GM12878 (cell line): ENCODE measurements around the gene ITGA11.

ENCODE experiments used
- CEBPB ChIP-seq, 2 experiments: fragments of 150-350 bp in 1 of 2; IDR thresholded peaks; 2 replicates each; pipeline ENCODE4 v1.6.1; 2012 to 2014; ENCODE audit warnings: low read depth in 2 of 2, low read length in 2 of 2, borderline replicate concordance in 1 of 2, inconsistent platforms in 1 of 2
- CTCF ChIP-seq, 3 experiments: IDR thresholded peaks in 2 of 3; conservative IDR thresholded peaks in 1 of 3; 2 replicates each; pipeline ENCODE4 v1.5.1; 2011; ENCODE audit warnings: low read depth in 3 of 3, low read length in 3 of 3, mild to moderate bottlenecking in 3 of 3, control low read depth in 2 of 3, moderate library complexity in 2 of 3, inconsistent platforms in 1 of 3, mixed read lengths in 1 of 3; ENCODE audit not compliant: control insufficient read depth in 2 of 3, insufficient read depth in 1 of 3; ENCODE audit errors: extremely low read depth in 1 of 3
- JUNB ChIP-seq: IDR thresholded peaks from 2 replicates; pipeline ENCODE4 v1.6.1; 2016; ENCODE audit warnings: antibody characterized with exemption, mild to moderate bottlenecking
- JUND ChIP-seq: IDR thresholded peaks from 2 replicates; pipeline ENCODE4 v1.6.1; 2012; ENCODE audit warnings: low read depth, mild to moderate bottlenecking, low read length, improper control_type of control experiment, moderate library complexity
- KAT2A ChIP-seq: conservative IDR thresholded peaks from 2 replicates; pipeline ENCODE4 v1.6.1; 2011; ENCODE audit warnings: low read depth, low read length; ENCODE audit not compliant: control insufficient read depth
- POLR2AphosphoS5 ChIP-seq: IDR thresholded peaks from 2 replicates; pipeline ENCODE4 v1.6.1; 2011; ENCODE audit warnings: mild to moderate bottlenecking, low read length, inconsistent platforms
- SIN3A ChIP-seq: IDR thresholded peaks from 2 replicates; pipeline ENCODE4 v1.6.1; 2012; ENCODE audit warnings: low read depth, low read length, improper control_type of control experiment
- SKIL ChIP-seq: fragments of 450-650 bp; IDR thresholded peaks from 2 replicates; pipeline ENCODE4 v1.6.1; 2017; ENCODE audit warnings: mild to moderate bottlenecking, low read depth, inconsistent platforms; ENCODE audit not compliant: poor library complexity, severe bottlenecking
- SREBF2 ChIP-seq: IDR thresholded peaks from 2 replicates; pipeline ENCODE4 v1.6.1; 2012; ENCODE audit warnings: mild to moderate bottlenecking, low read length
- USF1 ChIP-seq: IDR thresholded peaks from 2 replicates; pipeline ENCODE4 v1.6.1; 2011; ENCODE audit warnings: borderline replicate concordance, low read depth, mild to moderate bottlenecking, moderate library complexity, mixed read lengths, low read length; ENCODE audit not compliant: insufficient read depth; ENCODE audit errors: extremely low read length
- ZNF274 ChIP-seq: IDR thresholded peaks from one replicate; pipeline ENCODE4 v1.8.0; 2011; ENCODE audit not compliant: insufficient read length, insufficient read depth

GRCh38 chr15:68425428-68426060 is 6.4 kb downstream of the ITGA11 start:
- no peak for TF ChIP-seq CTCF (IDR thresholded peaks at IDR 0.05 in 2 of 3, conservative IDR thresholded peaks at IDR 0.05 in 1 of 3; ENCODE audit: control insufficient read depth in 2 of 3, extremely low read depth in 1 of 3, insufficient read depth in 1 of 3, low read depth in 3 of 3, low read length in 3 of 3)
- TF ChIP-seq SKIL, result no peak
- no peak for TF ChIP-seq ZNF274
- no peak for TF ChIP-seq POLR2AphosphoS5
- no peak for TF ChIP-seq SREBF2
- TF ChIP-seq USF1, result no peak
- TF ChIP-seq CEBPB (IDR thresholded peaks at IDR 0.05; ENCODE audit: borderline replicate concordance in 1 of 2, low read depth in 2 of 2, low read length in 2 of 2), result no peak
- TF ChIP-seq SIN3A, result no peak
- TF ChIP-seq JUND, result no peak
- TF ChIP-seq KAT2A, result no peak
- TF ChIP-seq JUNB, result no peak
